Measurements from ENCODE around the gene SCYL1. TPM values are rescaled to one million over a fixed set of nuclear protein-coding genes. Genes with fewer than 3 reads are reported as not detected.
"Not testable (repeated sequence)": the region's sequence is repeated elsewhere in the genome, so short reads cannot be mapped to it uniquely, and the experiment has no call there.

The SCYL1 gene
- total RNA-seq, 1 donor from 2014 or later, result 103 TPM

DNA sequence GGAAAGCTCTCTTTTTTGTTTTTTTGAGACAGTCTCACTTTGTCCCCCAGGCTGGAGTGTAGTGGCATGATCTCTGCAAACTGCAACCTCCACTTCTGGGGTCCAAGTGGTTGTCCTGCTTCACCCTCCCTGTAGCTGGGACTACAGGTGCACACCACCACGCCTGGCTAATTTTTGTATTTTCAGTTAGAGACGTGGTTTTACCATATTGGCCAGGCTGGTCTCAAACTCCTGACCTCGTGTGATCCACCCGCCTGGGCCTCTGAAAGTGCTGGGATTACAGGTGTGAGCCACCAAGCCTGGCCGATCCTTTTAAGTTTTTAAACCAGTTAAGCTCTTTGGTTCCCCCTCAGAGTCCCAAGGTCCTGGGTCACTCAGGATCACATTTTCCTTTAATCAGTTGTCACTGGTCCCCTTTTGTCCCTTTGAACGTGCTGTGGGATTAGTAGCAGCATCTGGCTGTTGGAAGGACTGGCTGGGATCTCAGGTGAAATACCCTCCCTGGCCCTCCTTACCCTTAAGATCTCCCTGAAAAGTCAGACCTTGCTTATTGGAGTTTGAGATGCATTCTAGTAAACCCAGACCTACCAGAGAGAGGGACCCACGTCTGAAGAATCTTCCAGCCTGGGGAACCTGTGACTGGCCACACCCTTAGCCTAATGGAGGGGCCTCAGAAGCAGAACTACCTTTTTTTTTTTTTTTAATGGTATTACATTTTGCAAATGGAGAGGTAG lies 17.9 kb upstream of the SCYL1 start:
- Mint-ChIP-seq H3K27ac (ENCODE audit: unreplicated experiment) (no peak overlapping the region), H3K9me3 (ENCODE audit: unreplicated experiment) (no peaks in the 10 kb centered on the region), H3K36me3 (ENCODE audit: unreplicated experiment) (no peaks in the 10 kb centered on the region), H3K4me3 (ENCODE audit: unreplicated experiment) (no peak overlapping the region), H3K4me1 (ENCODE audit: unreplicated experiment) (peaks cover 26% of the 10 kb centered on the region), H3K27me3 (ENCODE audit: unreplicated experiment) (no peaks in the 10 kb centered on the region)
- TF ChIP-seq, protein P1, sequence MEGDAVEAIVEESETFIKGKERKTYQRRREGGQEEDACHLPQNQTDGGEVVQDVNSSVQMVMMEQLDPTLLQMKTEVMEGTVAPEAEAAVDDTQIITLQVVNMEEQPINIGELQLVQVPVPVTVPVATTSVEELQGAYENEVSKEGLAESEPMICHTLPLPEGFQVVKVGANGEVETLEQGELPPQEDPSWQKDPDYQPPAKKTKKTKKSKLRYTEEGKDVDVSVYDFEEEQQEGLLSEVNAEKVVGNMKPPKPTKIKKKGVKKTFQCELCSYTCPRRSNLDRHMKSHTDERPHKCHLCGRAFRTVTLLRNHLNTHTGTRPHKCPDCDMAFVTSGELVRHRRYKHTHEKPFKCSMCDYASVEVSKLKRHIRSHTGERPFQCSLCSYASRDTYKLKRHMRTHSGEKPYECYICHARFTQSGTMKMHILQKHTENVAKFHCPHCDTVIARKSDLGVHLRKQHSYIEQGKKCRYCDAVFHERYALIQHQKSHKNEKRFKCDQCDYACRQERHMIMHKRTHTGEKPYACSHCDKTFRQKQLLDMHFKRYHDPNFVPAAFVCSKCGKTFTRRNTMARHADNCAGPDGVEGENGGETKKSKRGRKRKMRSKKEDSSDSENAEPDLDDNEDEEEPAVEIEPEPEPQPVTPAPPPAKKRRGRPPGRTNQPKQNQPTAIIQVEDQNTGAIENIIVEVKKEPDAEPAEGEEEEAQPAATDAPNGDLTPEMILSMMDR (IDR thresholded peaks at IDR 0.05), result no peak
- no peak for DNase-seq (ENCODE audit: extremely low spot score, unreplicated experiment)

DNA sequence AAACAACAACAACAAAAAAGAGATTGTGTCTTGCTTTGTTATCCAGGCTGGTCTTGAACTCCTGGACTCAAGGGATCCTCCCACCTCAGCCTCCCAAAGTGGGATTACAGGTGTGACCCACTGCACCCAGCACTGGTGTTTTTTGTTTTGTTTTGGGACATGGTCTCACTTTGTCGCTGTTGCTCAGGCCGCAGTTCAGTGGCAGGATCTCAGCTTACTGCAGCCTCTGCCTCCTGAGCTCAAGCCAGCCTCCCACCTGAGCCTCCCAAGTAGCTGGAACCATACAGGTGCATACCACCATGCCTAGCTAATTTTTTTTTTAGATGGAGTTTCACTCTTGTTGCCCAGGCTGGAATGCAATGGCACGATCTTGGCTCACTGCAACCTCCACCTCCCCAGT lies 12.6 kb upstream of the SCYL1 start:
- not testable (repeated sequence) for H3K27ac Mint-ChIP-seq (ENCODE audit: unreplicated experiment); H3K4me3 Mint-ChIP-seq (ENCODE audit: unreplicated experiment); H3K27me3 Mint-ChIP-seq (ENCODE audit: unreplicated experiment); DNase-seq (ENCODE audit: extremely low spot score, unreplicated experiment); H3K9me3 Mint-ChIP-seq (ENCODE audit: unreplicated experiment); H3K36me3 Mint-ChIP-seq (ENCODE audit: unreplicated experiment)
- H3K4me1 Mint-ChIP-seq (ENCODE audit: unreplicated experiment), result peaks cover 14% of the 10 kb centered on the region

DNA sequence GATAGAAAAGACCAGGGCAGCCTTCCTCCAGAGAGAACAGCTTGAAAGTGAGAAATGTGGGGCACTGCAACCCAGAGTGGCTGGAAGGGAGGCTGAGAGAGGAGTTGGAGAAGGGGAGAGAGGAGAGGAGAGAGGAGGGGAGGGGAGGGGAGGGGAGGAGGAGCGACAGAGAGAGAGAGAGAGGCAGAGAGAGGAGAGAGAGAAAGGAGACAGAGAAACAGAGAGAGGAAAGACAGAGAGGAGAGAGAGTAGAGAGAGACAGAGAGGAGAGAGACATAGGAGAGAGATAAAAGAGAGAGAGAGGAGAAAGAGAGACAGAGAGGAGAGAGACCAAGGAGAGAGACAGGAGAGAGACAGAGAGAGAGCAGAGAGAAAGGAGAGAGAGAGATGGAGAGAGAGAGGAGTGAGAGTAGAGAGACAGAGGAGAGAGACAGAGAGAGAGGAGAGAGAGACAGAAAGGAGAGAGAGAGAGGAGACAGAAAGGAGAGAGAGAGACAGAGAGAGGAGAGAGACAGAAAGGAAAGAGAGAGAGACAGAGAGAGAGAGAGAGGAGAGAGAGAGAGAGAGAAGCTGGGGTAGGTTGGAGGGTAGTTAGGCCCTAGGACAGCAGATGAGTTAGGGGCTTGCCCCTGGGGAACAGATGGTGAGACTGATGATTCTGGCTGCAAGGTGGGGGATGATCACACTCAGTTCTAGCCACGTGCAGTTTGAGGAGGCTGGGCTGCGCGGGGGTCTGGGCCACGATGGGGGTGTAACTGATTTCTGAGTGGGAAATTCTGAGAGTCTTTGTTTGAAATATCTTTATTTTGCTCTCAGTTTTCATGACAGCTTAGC lies 8.5 kb upstream of the SCYL1 start:
- Mint-ChIP-seq H3K4me3 (ENCODE audit: unreplicated experiment) (no peak overlapping the region), H3K27me3 (ENCODE audit: unreplicated experiment) (no peaks in the 10 kb centered on the region), H3K9me3 (ENCODE audit: unreplicated experiment) (no peaks in the 10 kb centered on the region), H3K36me3 (ENCODE audit: unreplicated experiment) (no peaks in the 10 kb centered on the region), H3K27ac (ENCODE audit: unreplicated experiment) (no peak overlapping the region), H3K4me1 (ENCODE audit: unreplicated experiment) (peaks cover 2% of the 10 kb centered on the region)
- TF ChIP-seq, protein P1 (IDR thresholded peaks at IDR 0.05), result no peak
- no peak for DNase-seq (ENCODE audit: extremely low spot score, unreplicated experiment)

DNA sequence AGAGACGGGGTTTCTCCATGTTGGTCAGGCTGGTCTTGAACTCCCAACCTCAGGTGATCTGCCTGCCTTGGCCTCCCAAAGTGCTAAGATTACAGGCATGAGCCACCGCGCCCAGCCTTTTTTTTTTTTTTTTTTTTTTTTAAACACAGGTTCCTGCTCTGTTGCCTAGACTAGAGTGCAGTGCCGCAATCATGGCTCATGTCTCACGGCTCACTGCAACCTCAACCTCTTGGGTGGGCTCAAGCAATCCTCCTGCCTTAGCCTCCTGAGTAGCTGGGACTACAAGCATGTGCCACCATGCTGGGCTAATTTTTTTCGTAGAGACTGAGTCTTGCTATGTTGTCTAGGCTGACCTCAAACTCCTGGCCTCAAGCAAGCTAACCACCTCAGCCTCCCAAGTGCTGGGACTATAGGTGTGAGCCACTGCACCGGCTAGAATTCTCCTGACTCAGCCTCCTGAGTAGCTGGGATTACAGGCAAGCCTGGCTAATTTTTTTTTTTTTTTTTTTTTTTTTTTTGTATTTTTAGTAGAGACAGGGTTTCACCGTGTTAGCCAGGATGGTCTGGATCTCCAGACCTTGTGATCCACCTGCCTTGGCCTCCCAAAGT lies 5.8 kb upstream of the SCYL1 start:
- not testable (repeated sequence) for H3K4me1 Mint-ChIP-seq (ENCODE audit: unreplicated experiment); H3K27me3 Mint-ChIP-seq (ENCODE audit: unreplicated experiment); H3K9me3 Mint-ChIP-seq (ENCODE audit: unreplicated experiment); H3K4me3 Mint-ChIP-seq (ENCODE audit: unreplicated experiment); DNase-seq (ENCODE audit: extremely low spot score, unreplicated experiment); H3K36me3 Mint-ChIP-seq (ENCODE audit: unreplicated experiment); H3K27ac Mint-ChIP-seq (ENCODE audit: unreplicated experiment)

DNA sequence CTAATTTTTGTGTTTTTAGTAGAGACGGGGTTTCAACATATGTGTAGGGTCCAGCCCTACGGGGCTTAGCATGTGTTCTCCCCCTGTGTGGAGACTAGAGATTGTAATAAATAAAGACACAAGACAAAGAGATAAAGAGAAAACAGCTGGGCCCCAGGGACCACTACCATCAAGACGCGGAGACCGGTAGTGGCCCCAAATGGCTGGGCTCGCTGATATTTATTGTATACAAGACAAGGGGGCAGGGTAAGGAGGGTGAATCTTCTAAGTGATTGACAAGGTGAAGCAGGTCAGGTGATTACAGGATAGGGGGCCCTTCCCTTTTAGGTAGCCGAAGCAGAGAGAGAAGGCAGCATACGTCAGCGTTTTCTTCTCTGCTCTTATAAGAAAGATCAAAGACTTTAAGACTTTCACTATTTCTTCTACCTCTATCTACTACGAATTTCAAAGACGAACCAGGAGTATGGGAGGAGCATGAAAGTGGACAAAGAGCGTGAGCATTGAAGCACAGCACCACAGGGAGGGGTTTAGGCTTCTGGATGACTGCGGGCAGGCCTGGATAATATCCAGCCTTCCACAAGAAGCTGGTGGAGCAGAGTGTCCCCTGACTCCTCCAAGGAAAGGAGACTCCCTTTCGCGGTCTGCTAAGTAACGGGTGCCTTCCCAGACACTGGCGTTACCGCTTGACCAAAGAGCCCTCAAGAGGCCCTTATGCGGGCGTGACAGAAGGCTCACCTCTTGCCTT lies 2.9 kb upstream of the SCYL1 start:
- H3K4me3 Mint-ChIP-seq (ENCODE audit: unreplicated experiment); H3K9me3 Mint-ChIP-seq (ENCODE audit: unreplicated experiment); H3K36me3 Mint-ChIP-seq (ENCODE audit: unreplicated experiment): not testable (repeated sequence)

DNA sequence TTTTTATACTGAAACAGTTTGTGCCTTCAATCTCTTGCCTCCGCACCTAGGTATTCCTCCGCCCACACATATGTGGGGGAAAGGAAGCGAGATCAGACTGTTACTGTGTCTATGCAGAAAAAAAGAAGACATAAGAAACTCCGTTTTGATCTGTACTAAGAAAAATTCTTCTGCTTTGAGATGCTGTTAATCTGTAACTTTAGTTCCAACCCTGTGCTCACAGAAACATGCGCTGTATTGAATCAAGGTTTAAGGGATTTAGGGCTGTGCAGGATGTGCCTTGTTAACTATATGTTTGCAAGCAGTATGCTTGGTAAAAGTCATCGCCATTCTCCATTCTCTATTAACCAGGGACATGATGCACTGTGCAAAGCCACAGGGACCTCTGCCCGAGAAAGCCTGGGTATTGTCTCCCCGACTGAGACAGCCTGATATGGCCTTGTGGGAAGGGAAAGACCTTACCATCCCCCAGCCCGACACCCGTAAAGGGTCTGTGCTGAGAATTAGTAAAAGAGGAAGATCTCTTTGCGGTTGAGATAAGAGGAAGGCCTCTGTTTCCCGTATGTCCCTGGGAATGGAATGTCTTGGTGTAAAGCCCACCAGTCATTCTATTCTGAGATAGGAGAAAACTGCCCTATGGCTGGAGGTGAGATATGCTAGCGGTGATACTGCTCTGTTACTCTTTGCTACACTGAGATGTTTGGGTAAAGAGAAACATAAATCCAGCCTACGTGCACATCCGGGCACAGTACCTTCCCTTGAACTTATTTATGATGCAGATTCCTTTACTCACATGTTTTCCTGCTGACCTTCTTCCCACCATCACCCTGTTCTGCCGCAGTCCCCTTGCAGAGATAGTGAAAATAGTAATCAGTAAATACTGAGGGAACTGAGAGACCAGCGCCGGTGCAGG lies 1.9 kb upstream of the SCYL1 start:
- not testable (repeated sequence) for H3K27ac Mint-ChIP-seq (ENCODE audit: unreplicated experiment); H3K9me3 Mint-ChIP-seq (ENCODE audit: unreplicated experiment); H3K36me3 Mint-ChIP-seq (ENCODE audit: unreplicated experiment); H3K27me3 Mint-ChIP-seq (ENCODE audit: unreplicated experiment); H3K4me3 Mint-ChIP-seq (ENCODE audit: unreplicated experiment); DNase-seq (ENCODE audit: extremely low spot score, unreplicated experiment)
- peaks cover 16% of the 10 kb centered on the region for H3K4me1 Mint-ChIP-seq (ENCODE audit: unreplicated experiment)

More for the DNA sequence above, 2.9 kb upstream of the SCYL1 start:
- not testable (repeated sequence) for H3K27me3 Mint-ChIP-seq (ENCODE audit: unreplicated experiment); H3K27ac Mint-ChIP-seq (ENCODE audit: unreplicated experiment); DNase-seq (ENCODE audit: extremely low spot score, unreplicated experiment)
- peaks cover 11% of the 10 kb centered on the region for H3K4me1 Mint-ChIP-seq (ENCODE audit: unreplicated experiment)

DNA sequence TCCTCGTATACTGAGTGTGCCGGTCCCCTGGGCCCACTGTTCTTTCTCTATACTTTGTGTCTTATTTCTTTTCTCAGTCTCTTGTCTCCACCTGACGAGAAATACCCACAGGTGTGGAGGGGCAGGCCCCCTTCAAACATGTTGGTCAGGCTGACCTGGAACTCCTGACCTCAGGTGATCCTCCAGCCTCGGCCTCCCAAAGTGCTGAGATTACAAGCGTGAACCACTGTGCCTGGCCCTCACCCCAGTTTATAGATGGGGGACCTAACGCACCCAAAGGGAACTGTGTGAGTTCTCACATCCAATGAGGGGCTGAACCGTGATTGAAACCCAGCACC lies 1.3 kb upstream of the SCYL1 start:
- H3K4me3 Mint-ChIP-seq (ENCODE audit: unreplicated experiment); H3K36me3 Mint-ChIP-seq (ENCODE audit: unreplicated experiment); H3K27me3 Mint-ChIP-seq (ENCODE audit: unreplicated experiment); H3K9me3 Mint-ChIP-seq (ENCODE audit: unreplicated experiment); H3K27ac Mint-ChIP-seq (ENCODE audit: unreplicated experiment); DNase-seq (ENCODE audit: extremely low spot score, unreplicated experiment): not testable (repeated sequence)
- peaks cover 16% of the 10 kb centered on the region for H3K4me1 Mint-ChIP-seq (ENCODE audit: unreplicated experiment)

All from osteocyte (in vitro differentiated cells).